Measurements from ENCODE around the gene ARPC5.

The ARPC5 gene

GRCh38 chr1:183636783-183637182 lies 1.2 kb upstream of the ARPC5 start:
- H3K9me3 ChIP-seq = no peaks in the 10 kb centered on the region
- H3K36me3 ChIP-seq = peaks cover 13% of the 10 kb centered on the region
- H3K27ac ChIP-seq = no peak overlapping the region
- peaks cover 2% of the 10 kb centered on the region for H3K27me3 ChIP-seq
- no peak for TF ChIP-seq CTCF (IDR thresholded peaks at IDR 0.05)
- H3K4me3 ChIP-seq (ENCODE audit: low read depth in 1 of 2, low read length in 1 of 2) = peak overlapping the region; percentile 71 to 77
- peaks cover 35 to 43% of the 10 kb centered on the region in 2 experiments for H3K4me1 ChIP-seq (ENCODE audit: control insufficient read depth in 1 of 2, insufficient read depth in 1 of 2, low read depth in 1 of 2, low read length in 1 of 2)

- peak overlapping the region; percentile 71 to 77 for H3K4me3 ChIP-seq (ENCODE audit: low read depth in 1 of 2, low read length in 1 of 2)
- TF ChIP-seq CTCF (IDR thresholded peaks at IDR 0.05) = no peak
- H3K27ac ChIP-seq = peak overlapping the region; percentile 98
Measured at GRCh38 chr1:183636334-183636682, 725 bp upstream of the ARPC5 start.

GRCh38 chr1:183635099-183635605 lies 431 bp downstream of the ARPC5 start:
- Histone ChIP-seq H3K27me3 (peaks cover 2% of the 10 kb centered on the region), H3K4me3 (ENCODE audit: low read depth in 1 of 2, low read length in 1 of 2) (peak overlapping the region; percentile 71 to 77), H3K4me1 (ENCODE audit: control insufficient read depth in 1 of 2, insufficient read depth in 1 of 2, low read depth in 1 of 2, low read length in 1 of 2) (peaks cover 51 to 59% of the 10 kb centered on the region in 2 experiments), H3K9me3 (no peaks in the 10 kb centered on the region), H3K27ac (peak overlapping the region; percentile 98), H3K36me3 (peaks cover 28% of the 10 kb centered on the region)
- no peak for TF ChIP-seq CTCF (IDR thresholded peaks at IDR 0.05)

More at GRCh38 chr1:183636334-183636682, 725 bp upstream of the ARPC5 start:
- peaks cover 2% of the 10 kb centered on the region for H3K27me3 ChIP-seq
- peaks cover 40 to 48% of the 10 kb centered on the region in 2 experiments for H3K4me1 ChIP-seq (ENCODE audit: control insufficient read depth in 1 of 2, insufficient read depth in 1 of 2, low read depth in 1 of 2, low read length in 1 of 2)
- peaks cover 17% of the 10 kb centered on the region for H3K36me3 ChIP-seq
- H3K9me3 ChIP-seq = no peaks in the 10 kb centered on the region

GRCh38 chr1:183634429-183635065 lies 1.0 kb downstream of the ARPC5 start:
- Histone ChIP-seq H3K9me3 (no peaks in the 10 kb centered on the region), H3K4me3 (ENCODE audit: low read depth in 1 of 2, low read length in 1 of 2) (peak overlapping the region; percentile 71 to 77), H3K4me1 (ENCODE audit: control insufficient read depth in 1 of 2, insufficient read depth in 1 of 2, low read depth in 1 of 2, low read length in 1 of 2) (peaks cover 57 to 64% of the 10 kb centered on the region in 2 experiments), H3K27me3 (peaks cover 2% of the 10 kb centered on the region), H3K36me3 (peaks cover 34% of the 10 kb centered on the region), H3K27ac (peak overlapping the region; percentile 98)
- TF ChIP-seq CTCF (IDR thresholded peaks at IDR 0.05) = no peak

GRCh38 chr1:183633676-183634343 lies 1.8 kb downstream of the ARPC5 start:
- peaks cover 2% of the 10 kb centered on the region for H3K27me3 ChIP-seq
- peak overlapping the region; percentile 98 for H3K27ac ChIP-seq
- peak overlapping the region; percentile 71 to 77 for H3K4me3 ChIP-seq (ENCODE audit: low read depth in 1 of 2, low read length in 1 of 2)
- H3K4me1 ChIP-seq (ENCODE audit: control insufficient read depth in 1 of 2, insufficient read depth in 1 of 2, low read depth in 1 of 2, low read length in 1 of 2) = peaks cover 62 to 71% of the 10 kb centered on the region in 2 experiments
- H3K9me3 ChIP-seq = no peaks in the 10 kb centered on the region
- TF ChIP-seq CTCF (IDR thresholded peaks at IDR 0.05) = peak; percentile 66
- peaks cover 42% of the 10 kb centered on the region for H3K36me3 ChIP-seq
